HG03025 (cell line): ENCODE data around the gene PCBD2.
"Not testable (repeated sequence)": the region's sequence is repeated elsewhere in the genome, so short reads cannot be mapped to it uniquely, and the experiment has no call there.

Source experiments
- ATAC-seq: cut with Tn5 transposase; IDR thresholded peaks from one replicate; pipeline ENCODE4 v1.9.1; 2021; ENCODE audit warnings: mild to moderate bottlenecking, moderate library complexity; ENCODE audit not compliant: unreplicated experiment, low FRiP score

The PCBD2 gene

GRCh38 chr5:134998068-134998467 is 93.1 kb downstream of the PCBD2 start:
- ATAC-seq: not testable (repeated sequence)

- ATAC-seq: no peak
Observed at GRCh38 chr5:135004376-135004775, 99.4 kb downstream of the PCBD2 start.

GRCh38 chr5:135005076-135005475 is 100.1 kb downstream of the PCBD2 start:
- no peak for ATAC-seq

GRCh38 chr5:135007305-135007704 is 102.4 kb downstream of the PCBD2 start:
- no peak for ATAC-seq

- ATAC-seq: no peak
Observed at GRCh38 chr5:135007749-135008363, 102.9 kb downstream of the PCBD2 start.

GRCh38 chr5:135008556-135008955 is 103.6 kb downstream of the PCBD2 start:
- ATAC-seq: no peak

- ATAC-seq: no peak
Observed at GRCh38 chr5:135008981-135009735, 104.2 kb downstream of the PCBD2 start.

GRCh38 chr5:135009736-135010501 is 105.0 kb downstream of the PCBD2 start:
- ATAC-seq: no peak

GRCh38 chr5:135010502-135011354 is 105.8 kb downstream of the PCBD2 start:
- ATAC-seq: no peak

- no peak for ATAC-seq
Observed at GRCh38 chr5:135011355-135012032, 106.6 kb downstream of the PCBD2 start.

- ATAC-seq: no peak
Observed at GRCh38 chr5:135012033-135012588, 107.2 kb downstream of the PCBD2 start.
